ENCODE results near the gene TRAF1. TPM values are rescaled to one million over a fixed set of nuclear protein-coding genes. Genes with fewer than 3 reads are reported as not detected.

TRAF1 gene
- total and polyA plus RNA-seq, 2 donors (not counting 1 experiment from before 2014, with no cell fraction given): 12.2 to 19.5 TPM

DNA sequence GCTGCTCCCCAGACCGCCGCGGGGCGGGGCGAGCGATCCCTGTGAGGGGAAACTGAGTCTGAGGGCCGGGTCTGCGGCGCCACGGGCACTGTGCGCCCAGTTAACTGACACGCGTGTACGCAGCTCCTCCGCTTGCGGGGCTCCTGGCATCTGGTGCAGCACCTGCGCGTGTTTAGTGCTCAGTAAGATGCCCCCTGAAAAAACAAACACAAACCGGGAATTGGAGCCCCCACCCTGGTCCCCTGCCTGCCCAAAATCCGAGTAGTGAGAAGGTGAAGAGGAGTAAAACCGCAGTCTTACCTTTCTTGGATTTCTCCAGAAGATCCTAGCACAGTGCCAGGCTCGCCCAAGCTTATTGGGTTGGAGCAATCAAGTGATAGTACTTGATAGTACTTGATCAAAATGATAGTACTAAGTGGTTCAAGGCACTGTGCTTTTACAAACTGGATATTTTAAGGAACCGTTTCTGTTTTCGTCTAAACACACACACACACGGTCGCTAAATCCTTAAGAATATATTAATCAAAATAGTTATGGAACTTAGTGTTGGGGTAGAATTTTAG is 2.7 kb upstream of the TRAF1 start:
- intact Hi-C loops (cut with micrococcal nuclease): loop anchor here (2.0 to 5.0 kb wide), 2 partner anchors 137 to 143 kb away; partner anchors contain the start of genes CNTRL and FBXW2
- Histone ChIP-seq H3K27me3 (replicated peaks in 1 of 4; ENCODE audit: control extremely low read depth in 1 of 4, control insufficient read depth in 3 of 4, insufficient read depth in 4 of 4, low read length in 3 of 4) (no peaks in the 10 kb centered on the region), H3K9me3 (ENCODE audit: control extremely low read depth in 1 of 3, control insufficient read depth in 2 of 3, insufficient read depth in 1 of 3, low read length in 2 of 3) (no peaks in the 10 kb centered on the region), H3K79me2 (ENCODE audit: control insufficient read depth, insufficient read depth, low read length) (peaks cover 4% of the 10 kb centered on the region), H2AFZ (ENCODE audit: insufficient read depth, low read depth, low read length, poor library complexity, severe bottlenecking) (peak overlapping the region; percentile 76), H3K4me2 (replicated peaks; ENCODE audit: low read depth, low read length, poor library complexity, severe bottlenecking) (peak overlapping the region; percentile 98), H4K20me1 (ENCODE audit: control insufficient read depth, insufficient read depth, low read length, poor library complexity, severe bottlenecking) (no peaks in the 10 kb centered on the region), H3K36me3 (replicated peaks in 1 of 2; ENCODE audit: control extremely low read depth in 1 of 2, control insufficient read depth in 1 of 2, extremely low read depth in 1 of 2, insufficient read depth in 2 of 2, low read length in 1 of 2) (no peaks in the 10 kb centered on the region), H3K9ac (ENCODE audit: low read length) (peak overlapping the region; percentile 82), H3K4me1 (ENCODE audit: control insufficient read depth in 2 of 2, insufficient read depth in 2 of 2, low read length in 2 of 2) (peaks cover 81 to 89% of the 10 kb centered on the region in 2 donors), H3K27ac (ENCODE audit: low read length in 2 of 2) (peak overlapping the region; percentile 90 to 99), H3K4me3 (ENCODE audit: control extremely low read depth in 1 of 5, extremely low read depth in 1 of 5, insufficient read depth in 1 of 5, low read depth in 2 of 5, low read length in 4 of 5) (peak overlapping the region; percentile 8 to 82 (median 67))
- ATAC-seq (ENCODE audit: low read depth): no peak
- Mint-ChIP-seq H3K27me3 (no peaks in the 10 kb centered on the region), H3K9me3 (ENCODE audit: insufficient read depth) (no peaks in the 10 kb centered on the region), H3K4me3 (peak overlapping the region; percentile 81), H3K4me1 (peaks cover 87% of the 10 kb centered on the region), H3K27ac (peak overlapping the region; percentile 89)
- POLR2A ChIA-PET: interaction anchor here (0.7 to 3.2 kb wide), 6 partner anchors 16 to 87 kb away, joined by 3 to 14 read pairs (median 4); partner anchors contain the start of gene PSMD5
- CTCF ChIA-PET: interaction anchor here (0.7 to 1.8 kb wide), 12 partner anchors 8 to 310 kb away, joined by 3 to 11 read pairs (median 4); partner anchors contain the start of gene PHF19
- 11% methylated on average over 19 of the region's 26 CpGs for WGBS (ENCODE audit: insufficient coverage)
- TF ChIP-seq EZH2 (IDR thresholded peaks at IDR 0.05; ENCODE audit: borderline replicate concordance, insufficient read depth, low read depth, low read length, poor library complexity, severe bottlenecking) (no peak), CTCF (IDR thresholded peaks at IDR 0.05) (peak; percentile 5)
- no peak for DNase-seq

Measured in B cell (primary cell).